GM18526 (cell line): ENCODE results near the gene ZNF778.

Experiments used
- POLR2A ChIP-seq: IDR thresholded peaks from 3 replicates; pipeline ENCODE4 v1.6.1; 2011; ENCODE audit not compliant: insufficient read length; ENCODE audit errors: extremely low read depth

ZNF778 gene

GRCh38 chr16:89191033-89191900 is 26.2 kb upstream of the ZNF778 start:
- TF ChIP-seq POLR2A = no peak

- TF ChIP-seq POLR2A = no peak
Observed at GRCh38 chr16:89191901-89192185, 25.7 kb upstream of the ZNF778 start.

GRCh38 chr16:89192956-89193575 is 24.4 kb upstream of the ZNF778 start:
- no peak for TF ChIP-seq POLR2A

GRCh38 chr16:89193576-89194293 is 23.8 kb upstream of the ZNF778 start:
- no peak for TF ChIP-seq POLR2A

- no peak for TF ChIP-seq POLR2A
Observed at GRCh38 chr16:89194340-89195311, 22.9 kb upstream of the ZNF778 start.

GRCh38 chr16:89195521-89196171 is 21.9 kb upstream of the ZNF778 start:
- no peak for TF ChIP-seq POLR2A

GRCh38 chr16:89197033-89197632 is 20.4 kb upstream of the ZNF778 start:
- TF ChIP-seq POLR2A = no peak

- TF ChIP-seq POLR2A = no peak
Observed at GRCh38 chr16:89197633-89198416, 19.7 kb upstream of the ZNF778 start.

- no peak for TF ChIP-seq POLR2A
Observed at GRCh38 chr16:89198417-89199240, 18.9 kb upstream of the ZNF778 start.

- TF ChIP-seq POLR2A = no peak
Observed at GRCh38 chr16:89199241-89200123, 18.0 kb upstream of the ZNF778 start.

GRCh38 chr16:89200124-89200849 is 17.2 kb upstream of the ZNF778 start, which contains the start of gene SLC22A31:
SLC22A31 (minus strand) TSS chr16:89200537; CDS start chr16:89200501, 36 bp downstream.
- no peak for TF ChIP-seq POLR2A

- no peak for TF ChIP-seq POLR2A
Observed at GRCh38 chr16:89200850-89201411, 16.6 kb upstream of the ZNF778 start.
